K562 (cell line): ENCODE measurements around the gene QSOX2.

ENCODE experiments used
- ARID4B ChIP-seq: sonication (generic); formaldehyde crosslinking; IDR thresholded peaks from 2 replicates; pipeline ENCODE4 v1.8.0; 2022; ENCODE audit warnings: mild to moderate bottlenecking, missing genetic modification reagents
- CREB1 ChIP-seq, 2 experiments: sonication (generic) in 1 of 2; formaldehyde crosslinking in 1 of 2; IDR thresholded peaks; 2 replicates each; pipeline versions ENCODE4 v1.6.1 to v1.8.0; 2012 to 2022; ENCODE audit warnings: inconsistent platforms in 1 of 2, mild to moderate bottlenecking in 1 of 2, missing genetic modification reagents in 1 of 2, moderate library complexity in 1 of 2
- CTCF ChIP-seq, 3 experiments: IDR thresholded peaks in 2 of 3; conservative IDR thresholded peaks in 1 of 3; 2 replicates each; pipeline ENCODE4 v1.5.1; 2011 to 2012; ENCODE audit warnings: low read length in 3 of 3, mild to moderate bottlenecking in 3 of 3, control low read depth in 2 of 3, improper control_type of control experiment in 1 of 3, inconsistent platforms in 1 of 3, low read depth in 1 of 3, mixed read lengths in 1 of 3, moderate library complexity in 1 of 3; ENCODE audit not compliant: insufficient read depth in 2 of 3
- ETV5 ChIP-seq: sonication (generic); formaldehyde crosslinking; IDR thresholded peaks from 2 replicates; pipeline ENCODE4 v1.4.0; 2020; ENCODE audit warnings: low read depth, mild to moderate bottlenecking, missing genetic modification reagents
- FOXP1 ChIP-seq: sonication (generic); formaldehyde crosslinking; IDR thresholded peaks from 2 replicates; pipeline ENCODE4 v1.8.0; 2022; ENCODE audit warnings: mild to moderate bottlenecking, missing genetic modification reagents
- HDAC2 ChIP-seq: fragments of 450-650 bp; IDR thresholded peaks from 2 replicates; pipeline ENCODE4 v1.6.1; 2016; ENCODE audit warnings: mild to moderate bottlenecking
- KAT7 ChIP-seq: sonication (generic); formaldehyde crosslinking; IDR thresholded peaks from 2 replicates; pipeline ENCODE4 v1.8.0; 2022; ENCODE audit warnings: missing genetic modification reagents, mild to moderate bottlenecking, borderline replicate concordance
- RFX5 ChIP-seq: IDR thresholded peaks from 2 replicates; pipeline ENCODE4 v1.6.1; 2011; ENCODE audit warnings: low read depth, mild to moderate bottlenecking, improper control_type of control experiment, low read length
- SMAD3 ChIP-seq: fragments of 450-650 bp; formaldehyde crosslinking; conservative IDR thresholded peaks from 2 replicates; pipeline ENCODE4 v1.4.0; 2020; ENCODE audit warnings: mild to moderate bottlenecking
- SMAD4 ChIP-seq: fragments of 250-450 bp; sonication (Bioruptor Pico); conservative IDR thresholded peaks from 2 replicates; pipeline ENCODE4 v1.8.0; 2021; ENCODE audit warnings: inconsistent platforms, mild to moderate bottlenecking, moderate library complexity
- ZBTB5 ChIP-seq: fragments of 450-650 bp; IDR thresholded peaks from 2 replicates; pipeline ENCODE4 v1.6.1; 2017; ENCODE audit warnings: antibody characterized with exemption
- ZNF263 ChIP-seq: sonication (generic); formaldehyde crosslinking; IDR thresholded peaks from 2 replicates; pipeline ENCODE4 v1.8.0; 2022; ENCODE audit warnings: mild to moderate bottlenecking, missing genetic modification reagents, borderline replicate concordance

- TF ChIP-seq ZNF263 (no peak), ETV5 (CRISPR knock-in tag) (no peak), CTCF (IDR thresholded peaks at IDR 0.05 in 2 of 3, conservative IDR thresholded peaks at IDR 0.05 in 1 of 3; ENCODE audit: insufficient read depth in 2 of 3, low read depth in 1 of 3, low read length in 3 of 3) (no peak), CREB1 (IDR thresholded peaks at IDR 0.05) (peak; percentile 54; the same call in 1 of the 2 replicates), CREB1 (CRISPR knock-in tag; IDR thresholded peaks at IDR 0.05) (no peak), ZBTB5 (no peak), FOXP1 (CRISPR knock-in tag) (no peak), KAT7 (CRISPR knock-in tag) (no peak), SMAD3 (no peak), HDAC2 (0 out of 2 replicates have a peak, but pooled peaks have one; percentile 22), RFX5 (no peak), SMAD4 (no peak; the same call in 1 of the 2 replicates), ARID4B (CRISPR knock-in tag) (no peak)
These were observed 13.9 kb downstream of the QSOX2 start for GRCh38 chr9:136231478-136232297.
